Panc1 (cell line): ENCODE data around the gene REV1. TPM values are rescaled to one million over a fixed set of nuclear protein-coding genes. Genes with fewer than 3 reads are reported as not detected.

ENCODE experiments used
- ATAC-seq: fragments of 200-7000 bp; cut with Tn5 transposase; 2 replicates; pipeline ENCODE4 v1.9.1; 2020; ENCODE audit warnings: mild to moderate bottlenecking, moderate library complexity
- BruUV-seq: library from RNA; stranded (reverse); fragments of 400-500 nt; replicated peaks from 2 replicates; lab custom pipeline; 2021; lab: Mats Ljungman, UMichigan
- CTCF ChIA-PET: fragments of 300-600 bp; sonication (Branson Sonifier 250); formaldehyde crosslinking; loops from one replicate; lab custom pipeline; 2022; ENCODE audit warnings: antibody characterized with exemption; lab: Charles Lee
- POLR2A ChIA-PET: fragments of 300-600 bp; sonication (Branson Sonifier 250); formaldehyde crosslinking; loops from one replicate; lab custom pipeline; 2022; ENCODE audit warnings: antibody characterized with exemption; lab: Charles Lee
- DNase-seq: peaks from one replicate; pipeline ENCODE4 v3.0.0-alpha.2; 2010; ENCODE audit warnings: low read depth, low spot score
- H3K27ac ChIP-seq: 2 replicates; pipeline ENCODE4 v1.5.1; 2011; ENCODE audit warnings: mild to moderate bottlenecking, low read length, inconsistent platforms
- H3K27me3 ChIP-seq: fragments of 200-500 bp; sonication (Bioruptor generic); 2 replicates; pipeline ENCODE4 v1.6.0; 2014; ENCODE audit warnings: low read length, inconsistent platforms; ENCODE audit not compliant: control insufficient read depth, insufficient read depth
- H3K36me3 ChIP-seq: fragments of 200-500 bp; sonication (Bioruptor generic); 2 replicates; pipeline ENCODE4 v1.5.1; 2014; ENCODE audit warnings: inconsistent platforms, mild to moderate bottlenecking, low read length, moderate library complexity; ENCODE audit not compliant: control insufficient read depth, insufficient read depth
- H3K4me1 ChIP-seq: 2 replicates; pipeline ENCODE4 v1.5.1; 2011; ENCODE audit warnings: inconsistent platforms, mild to moderate bottlenecking, low read length, moderate library complexity; ENCODE audit not compliant: control insufficient read depth, insufficient read depth
- H3K4me3 ChIP-seq, 2 experiments: 2 replicates each; pipeline ENCODE4 v1.5.1; 2011 to 2012; ENCODE audit warnings: low read depth in 2 of 2, low read length in 2 of 2, mild to moderate bottlenecking in 2 of 2, inconsistent platforms in 1 of 2, moderate library complexity in 1 of 2
- H3K9me3 ChIP-seq: fragments of 200-500 bp; sonication (Bioruptor generic); 2 replicates; pipeline ENCODE4 v1.5.1; 2014; ENCODE audit warnings: low read depth, mild to moderate bottlenecking, inconsistent platforms, low read length, moderate library complexity; ENCODE audit not compliant: control insufficient read depth, insufficient read depth
- POLR2AphosphoS5 ChIP-seq: IDR thresholded peaks from 2 replicates; pipeline ENCODE4 v1.6.1; 2012; ENCODE audit warnings: mild to moderate bottlenecking, low read depth, low read length, moderate library complexity
- SIN3A ChIP-seq: IDR thresholded peaks from 2 replicates; pipeline ENCODE4 v1.6.1; 2012; ENCODE audit warnings: low read depth, mild to moderate bottlenecking, low read length, moderate library complexity, borderline replicate concordance; ENCODE audit not compliant: insufficient read depth
- TCF7L2 ChIP-seq: IDR thresholded peaks from 2 replicates; pipeline ENCODE4 v1.6.1; 2011; ENCODE audit warnings: mild to moderate bottlenecking, low read depth, low read length, inconsistent platforms
- in situ Hi-C: cut with HindIII; loops from 2 replicates; pipeline ENCODE4 v1.10.0; 2016; ENCODE audit warnings: low sequenced_read_pairs, low pct_unique_long_range_greater_than_20kb
- intact Hi-C: fragments of 100-400 bp; cut with micrococcal nuclease; formaldehyde crosslinking; loops from one replicate; pipeline ENCODE4 v1.10.0; 2022; ENCODE audit not compliant: unreplicated experiment
- total RNA-seq: library from RNA; stranded (reverse); gene quantifications from one replicate; pipeline ENCODE4 v1.2.1, GENCODE V29; 2021; ENCODE audit not compliant: unreplicated experiment
- TF ChIP-seq, protein P1 (sequence below), 2 experiments: IDR thresholded peaks; 2 replicates each; pipeline ENCODE4 v1.6.1; 2011 to 2012; ENCODE audit warnings: low read depth in 2 of 2, control low read depth in 1 of 2, low read length in 1 of 2, mild to moderate bottlenecking in 1 of 2, moderate library complexity in 1 of 2; ENCODE audit not compliant: insufficient read depth in 1 of 2
- TF ChIP-seq, protein P2 (sequence below): fragments of 450-650 bp; IDR thresholded peaks from 2 replicates; pipeline ENCODE4 v1.5.1; 2017; ENCODE audit warnings: mild to moderate bottlenecking

Gene REV1
- total RNA-seq, 1 experiment from 2014 or later = 35.0 TPM

GRCh38 chr2:99404797-99405669 lies 84.8 kb downstream of the REV1 start:
- Histone ChIP-seq H3K4me1 (no peaks in the 10 kb centered on the region; the same call in 1 of the 2 replicates), H3K27ac (no peak overlapping the region), H3K4me3 (no peak overlapping the region), H3K27me3 (no peaks in the 10 kb centered on the region), H3K9me3 (no peaks in the 10 kb centered on the region), H3K36me3 (peaks cover 39% of the 10 kb centered on the region)
- intact Hi-C loops = no loop called here
- ChIA-PET POLR2A (no interaction called here), CTCF (no interaction called here)
- no TSS peak for BruUV-seq
- in situ Hi-C loops = no loop called here
- DNase-seq (no peak), ATAC-seq (no peak)
- no peak; the same call in 1 of the 2 replicates for TF ChIP-seq POLR2AphosphoS5
- TF ChIP-seq, protein P1, sequence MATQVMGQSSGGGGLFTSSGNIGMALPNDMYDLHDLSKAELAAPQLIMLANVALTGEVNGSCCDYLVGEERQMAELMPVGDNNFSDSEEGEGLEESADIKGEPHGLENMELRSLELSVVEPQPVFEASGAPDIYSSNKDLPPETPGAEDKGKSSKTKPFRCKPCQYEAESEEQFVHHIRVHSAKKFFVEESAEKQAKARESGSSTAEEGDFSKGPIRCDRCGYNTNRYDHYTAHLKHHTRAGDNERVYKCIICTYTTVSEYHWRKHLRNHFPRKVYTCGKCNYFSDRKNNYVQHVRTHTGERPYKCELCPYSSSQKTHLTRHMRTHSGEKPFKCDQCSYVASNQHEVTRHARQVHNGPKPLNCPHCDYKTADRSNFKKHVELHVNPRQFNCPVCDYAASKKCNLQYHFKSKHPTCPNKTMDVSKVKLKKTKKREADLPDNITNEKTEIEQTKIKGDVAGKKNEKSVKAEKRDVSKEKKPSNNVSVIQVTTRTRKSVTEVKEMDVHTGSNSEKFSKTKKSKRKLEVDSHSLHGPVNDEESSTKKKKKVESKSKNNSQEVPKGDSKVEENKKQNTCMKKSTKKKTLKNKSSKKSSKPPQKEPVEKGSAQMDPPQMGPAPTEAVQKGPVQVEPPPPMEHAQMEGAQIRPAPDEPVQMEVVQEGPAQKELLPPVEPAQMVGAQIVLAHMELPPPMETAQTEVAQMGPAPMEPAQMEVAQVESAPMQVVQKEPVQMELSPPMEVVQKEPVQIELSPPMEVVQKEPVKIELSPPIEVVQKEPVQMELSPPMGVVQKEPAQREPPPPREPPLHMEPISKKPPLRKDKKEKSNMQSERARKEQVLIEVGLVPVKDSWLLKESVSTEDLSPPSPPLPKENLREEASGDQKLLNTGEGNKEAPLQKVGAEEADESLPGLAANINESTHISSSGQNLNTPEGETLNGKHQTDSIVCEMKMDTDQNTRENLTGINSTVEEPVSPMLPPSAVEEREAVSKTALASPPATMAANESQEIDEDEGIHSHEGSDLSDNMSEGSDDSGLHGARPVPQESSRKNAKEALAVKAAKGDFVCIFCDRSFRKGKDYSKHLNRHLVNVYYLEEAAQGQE (IDR thresholded peaks at IDR 0.05; ENCODE audit: insufficient read depth in 1 of 2, low read depth in 2 of 2, low read length in 1 of 2) = no peak
- TF ChIP-seq, protein P2, sequence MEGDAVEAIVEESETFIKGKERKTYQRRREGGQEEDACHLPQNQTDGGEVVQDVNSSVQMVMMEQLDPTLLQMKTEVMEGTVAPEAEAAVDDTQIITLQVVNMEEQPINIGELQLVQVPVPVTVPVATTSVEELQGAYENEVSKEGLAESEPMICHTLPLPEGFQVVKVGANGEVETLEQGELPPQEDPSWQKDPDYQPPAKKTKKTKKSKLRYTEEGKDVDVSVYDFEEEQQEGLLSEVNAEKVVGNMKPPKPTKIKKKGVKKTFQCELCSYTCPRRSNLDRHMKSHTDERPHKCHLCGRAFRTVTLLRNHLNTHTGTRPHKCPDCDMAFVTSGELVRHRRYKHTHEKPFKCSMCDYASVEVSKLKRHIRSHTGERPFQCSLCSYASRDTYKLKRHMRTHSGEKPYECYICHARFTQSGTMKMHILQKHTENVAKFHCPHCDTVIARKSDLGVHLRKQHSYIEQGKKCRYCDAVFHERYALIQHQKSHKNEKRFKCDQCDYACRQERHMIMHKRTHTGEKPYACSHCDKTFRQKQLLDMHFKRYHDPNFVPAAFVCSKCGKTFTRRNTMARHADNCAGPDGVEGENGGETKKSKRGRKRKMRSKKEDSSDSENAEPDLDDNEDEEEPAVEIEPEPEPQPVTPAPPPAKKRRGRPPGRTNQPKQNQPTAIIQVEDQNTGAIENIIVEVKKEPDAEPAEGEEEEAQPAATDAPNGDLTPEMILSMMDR = no peak
- no peak for TF ChIP-seq SIN3A
- TF ChIP-seq TCF7L2 = no peak

- no TSS peak for BruUV-seq
- in situ Hi-C loops = no loop called here
- Histone ChIP-seq H3K27me3 (no peaks in the 10 kb centered on the region), H3K27ac (no peak overlapping the region), H3K4me1 (peaks cover under 1% of the 10 kb centered on the region; the same call in 1 of the 2 replicates), H3K36me3 (peaks cover 43% of the 10 kb centered on the region), H3K9me3 (no peaks in the 10 kb centered on the region), H3K4me3 (no peak overlapping the region)
- ATAC-seq (no peak), DNase-seq (no peak)
- CTCF ChIA-PET = no interaction called here
- TF ChIP-seq SIN3A (no peak), POLR2AphosphoS5 (no peak), TCF7L2 (no peak)
- TF ChIP-seq, protein P2 = no peak
- TF ChIP-seq, protein P1 (IDR thresholded peaks at IDR 0.05; ENCODE audit: insufficient read depth in 1 of 2, low read depth in 2 of 2, low read length in 1 of 2) = no peak
- POLR2A ChIA-PET = no interaction called here
- intact Hi-C loops = no loop called here
These were observed 85.6 kb downstream of the REV1 start for GRCh38 chr2:99404039-99404796.
